Upper lobe of left lung (tissue), 4 donors: Measurements from ENCODE around the gene GRIK4.

ENCODE experiments used
- CTCF ChIP-seq, 6 experiments: fragments of 450-650 bp in 4 of 6; fragments of 200-600 bp in 2 of 6; sonication (generic) in 2 of 6; IDR thresholded peaks; one replicate each; pipeline ENCODE4 v1.5.1; 2016 to 2019; ENCODE audit warnings: antibody characterized with exemption in 6 of 6
- EP300 ChIP-seq, 4 donors: sonication (generic); formaldehyde crosslinking; IDR thresholded peaks; one replicate each; pipeline ENCODE4 v1.5.1; 2017; ENCODE audit warnings: antibody characterized with exemption in 4 of 4, control low read depth in 2 of 4
- POLR2A ChIP-seq, 4 donors: fragments of 450-650 bp; IDR thresholded peaks; one replicate each; pipeline ENCODE4 v1.5.1; 2016 to 2017; ENCODE audit warnings: antibody characterized with exemption in 4 of 4, mild to moderate bottlenecking in 2 of 4
- POLR2AphosphoS5 ChIP-seq, 2 donors: sonication (generic); formaldehyde crosslinking; IDR thresholded peaks; one replicate each; pipeline ENCODE4 v1.5.1; 2017; ENCODE audit warnings: antibody characterized with exemption in 2 of 2

GRCh38 chr11:120686516-120686915 lies 175.0 kb downstream of the GRIK4 start:
- TF ChIP-seq POLR2AphosphoS5 (IDR thresholded peaks at IDR 0.05) = no peak
- TF ChIP-seq CTCF (IDR thresholded peaks at IDR 0.05) = no peak
- TF ChIP-seq POLR2A (IDR thresholded peaks at IDR 0.05) = no peak
- no peak for TF ChIP-seq EP300 (IDR thresholded peaks at IDR 0.05)
